Cortex of kidney (tissue), 1 donor: ENCODE measurements around the gene FAM131B.

ENCODE experiments used
- DNase-seq: peaks from one replicate; lab custom pipeline; 2025; lab: John Stamatoyannopoulos, UW

Gene FAM131B

GRCh38 chr7:143359771-143360353 lies 2.7 kb downstream of the FAM131B start:
- no peak for DNase-seq

GRCh38 chr7:143358626-143359025 lies 3.9 kb downstream of the FAM131B start:
- no peak for DNase-seq

DNA sequence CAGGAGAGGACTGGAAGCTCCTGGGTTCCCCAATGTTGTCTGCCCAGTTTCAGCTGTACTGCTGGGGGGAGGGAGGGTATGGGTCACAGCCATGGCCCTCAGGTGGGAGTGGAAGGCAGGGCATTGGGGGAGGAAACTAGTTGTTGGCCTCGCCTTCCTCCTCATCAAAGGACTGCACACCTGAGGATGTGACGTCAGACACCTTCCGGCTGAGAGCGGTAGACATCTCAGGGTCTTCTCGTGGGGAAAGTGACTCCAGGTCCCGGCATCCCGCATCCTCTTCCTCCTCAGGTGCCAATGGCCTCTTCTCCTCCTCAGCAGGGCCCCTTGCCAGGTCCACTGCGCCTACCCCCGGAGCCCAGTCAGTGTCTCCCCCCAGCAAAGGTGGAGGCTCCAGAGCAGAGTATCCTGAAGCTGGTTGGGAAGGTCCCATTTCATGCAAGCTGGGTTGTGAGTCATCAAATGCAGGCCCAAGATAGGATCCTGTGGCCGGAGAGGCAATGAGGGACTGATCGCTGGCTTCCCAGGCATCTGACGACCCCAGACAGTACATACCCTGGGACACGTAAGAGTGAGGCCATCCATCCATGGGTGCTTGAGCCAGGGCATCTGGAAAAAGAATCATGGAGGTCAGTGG lies 6.0 kb downstream of the FAM131B start:
- DNase-seq = no peak

DNA sequence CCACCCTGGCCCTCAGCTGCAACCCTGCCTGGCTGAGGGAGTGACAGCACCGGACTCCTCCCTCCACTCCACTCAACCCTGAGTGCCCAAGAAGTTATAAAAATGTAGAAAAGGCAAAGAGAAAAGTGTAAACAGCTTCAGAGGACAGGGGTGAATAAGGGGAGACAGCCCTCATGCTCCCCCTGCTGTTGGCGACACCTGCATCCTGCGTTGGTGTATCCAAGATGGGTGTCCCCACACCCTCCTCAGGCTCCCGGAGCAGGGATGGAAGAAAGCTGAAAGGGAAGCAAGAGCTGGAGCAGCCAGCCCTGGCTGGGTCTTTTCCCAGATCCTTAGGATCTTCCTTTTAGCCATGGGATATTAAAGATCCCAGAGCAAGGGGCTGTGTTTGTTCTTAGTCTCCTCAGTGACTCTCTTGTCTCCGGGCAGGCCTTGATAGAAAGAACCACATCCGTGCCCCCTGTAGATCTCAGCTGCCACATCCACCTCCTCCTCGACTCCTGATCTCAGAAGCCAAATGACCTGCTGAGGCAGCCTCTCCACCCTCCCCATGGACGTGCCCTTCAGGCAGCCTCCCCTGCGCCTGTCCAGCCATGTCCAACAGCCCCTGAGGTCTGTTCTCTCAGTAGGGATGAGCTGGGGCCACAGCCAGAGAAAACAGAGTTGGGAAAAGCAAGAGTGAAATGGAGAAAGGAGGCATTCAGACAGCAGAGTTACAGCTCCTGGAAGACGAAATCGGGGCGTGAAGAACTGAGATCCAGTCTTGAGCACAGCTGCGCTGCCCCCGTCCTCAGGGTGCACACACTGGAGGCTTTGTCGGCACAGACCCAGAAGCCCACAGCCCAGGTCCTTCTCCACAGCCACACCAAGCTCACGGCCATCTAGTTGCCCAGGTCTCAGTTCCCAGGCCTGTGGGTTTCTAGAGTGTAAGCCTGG lies 6.8 kb downstream of the FAM131B start:
- DNase-seq = no peak

DNA sequence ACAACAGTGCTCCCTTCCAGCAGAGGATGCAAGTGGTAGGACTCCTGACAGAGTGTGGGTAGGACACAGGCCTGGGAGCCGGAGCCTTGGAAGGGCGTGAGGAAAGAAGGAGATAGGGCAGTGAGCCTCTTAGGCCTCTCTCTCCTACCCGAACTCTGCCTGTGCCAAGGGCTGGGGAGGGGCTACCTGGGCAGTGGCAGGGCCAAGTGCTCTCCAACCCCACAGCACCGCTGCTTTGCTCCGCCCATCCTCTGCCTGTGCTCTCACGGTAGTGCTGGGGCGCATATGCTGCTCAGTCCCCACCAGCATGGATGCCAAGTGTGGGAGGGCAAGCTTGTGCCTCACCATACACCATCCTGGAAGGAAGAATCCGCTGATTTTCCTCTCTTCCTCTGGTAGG lies 7.5 kb downstream of the FAM131B start:
- DNase-seq = no peak

GRCh38 chr7:143354376-143354775 lies 8.1 kb downstream of the FAM131B start:
- no peak for DNase-seq

- no peak for DNase-seq
Measured at GRCh38 chr7:143352531-143353002, 9.9 kb downstream of the FAM131B start.

DNA sequence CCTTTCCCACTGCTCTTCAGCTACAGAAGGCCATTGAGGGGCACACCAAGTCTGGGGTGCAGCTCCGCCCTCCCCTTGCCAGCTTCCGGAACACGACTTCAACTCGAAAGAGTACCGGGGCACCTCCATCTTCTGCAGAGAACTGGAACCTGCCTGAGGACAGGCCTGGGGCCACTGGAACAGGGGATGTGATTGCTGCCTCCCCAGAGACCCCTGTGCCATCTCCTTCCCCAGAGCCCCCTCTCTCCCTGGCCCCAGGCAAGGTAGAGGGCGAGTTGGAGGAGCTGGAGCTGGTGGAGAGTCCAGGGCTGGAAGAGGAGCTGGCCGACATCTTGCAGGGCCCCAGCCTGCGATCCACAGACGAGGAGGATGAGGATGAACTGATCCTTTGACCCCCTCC lies 10.9 kb downstream of the FAM131B start:
- no peak for DNase-seq

DNA sequence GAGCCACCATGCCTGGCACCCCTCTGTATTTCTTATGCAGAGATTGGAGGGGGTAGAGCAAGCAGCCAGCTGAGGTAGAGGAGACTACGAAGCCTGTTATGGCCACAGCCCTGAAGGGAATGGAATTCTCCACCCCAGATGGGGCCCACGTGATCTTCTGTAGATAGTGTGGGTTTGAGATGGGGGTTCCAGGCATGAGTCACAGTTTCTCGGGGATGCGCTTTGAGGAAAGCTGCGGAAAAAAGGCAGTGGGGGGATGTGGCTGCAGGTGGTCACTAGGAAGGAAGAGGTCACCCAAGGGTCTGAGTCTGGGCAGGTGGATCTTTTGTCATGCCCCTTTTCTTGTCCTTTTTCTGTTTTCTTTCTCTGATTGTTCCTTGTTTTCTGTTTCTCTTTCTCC lies 11.5 kb downstream of the FAM131B start:
- DNase-seq = no peak

DNA sequence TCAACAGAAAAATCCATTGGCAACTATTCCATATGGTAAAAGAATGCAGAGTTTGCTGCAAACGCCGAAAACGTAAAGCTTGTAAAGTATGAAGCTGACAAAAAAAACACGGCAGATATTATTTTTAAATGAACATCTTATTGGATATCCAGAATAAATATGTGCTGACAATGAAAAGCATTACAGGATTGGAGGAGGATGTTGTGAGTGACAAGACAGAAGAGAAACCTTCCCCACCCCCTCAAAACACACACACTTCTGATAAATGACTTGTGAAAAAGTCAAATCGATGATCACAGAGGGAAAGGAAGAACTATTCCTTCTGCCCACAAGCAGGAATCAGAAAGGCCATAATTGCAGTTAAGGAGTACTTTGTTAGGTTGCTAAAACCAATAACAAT lies 14.6 kb downstream of the FAM131B start:
- no peak for DNase-seq

DNA sequence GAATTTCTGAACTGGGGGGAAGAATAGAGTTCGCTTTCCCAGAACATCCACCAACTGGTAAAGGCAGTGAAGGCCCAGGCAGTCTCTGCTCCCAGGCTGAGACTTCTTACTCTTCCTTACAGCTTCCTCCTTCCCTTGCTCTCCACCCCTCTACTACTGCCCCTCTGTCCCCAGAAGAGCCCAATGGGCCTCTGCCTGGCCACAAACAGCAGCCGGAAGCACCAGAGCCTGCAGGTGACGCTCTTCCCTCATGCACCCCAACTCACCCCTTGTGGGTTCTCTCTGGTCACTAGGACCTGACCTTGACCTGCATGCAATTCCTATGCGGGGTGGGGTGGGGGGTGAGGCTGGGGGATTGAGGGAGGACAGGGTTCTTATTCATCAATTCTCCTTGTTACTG lies 16.5 kb downstream of the FAM131B start:
- no peak for DNase-seq

- DNase-seq = no peak
Measured at GRCh38 chr7:143345428-143345900, 17.0 kb downstream of the FAM131B start.

GRCh38 chr7:143343596-143343995 lies 18.9 kb downstream of the FAM131B start:
- DNase-seq = no peak

GRCh38 chr7:143341842-143342241 lies 20.7 kb downstream of the FAM131B start:
- no peak for DNase-seq

DNA sequence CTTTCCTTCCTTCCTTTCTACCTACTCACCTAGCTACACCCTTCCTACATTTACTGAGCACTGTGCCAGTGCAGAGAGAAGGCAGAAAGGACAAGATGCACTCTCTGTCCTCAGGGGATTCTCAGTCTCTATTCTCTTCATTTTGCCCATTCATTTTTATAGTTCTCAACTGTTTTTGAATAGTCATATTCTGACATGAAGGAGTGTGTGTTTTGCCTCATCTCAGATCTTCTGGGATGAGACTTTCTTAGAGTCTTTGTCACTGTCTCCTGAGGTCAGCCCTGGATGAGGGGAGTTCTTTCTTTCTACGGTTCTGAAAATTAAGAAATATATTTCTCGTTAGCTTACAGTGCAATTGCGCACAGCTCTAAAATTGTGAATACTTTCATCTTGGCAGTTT lies 25.3 kb downstream of the FAM131B start:
- DNase-seq = no peak

GRCh38 chr7:143334244-143334643 lies 28.3 kb downstream of the FAM131B start:
- no peak for DNase-seq

DNA sequence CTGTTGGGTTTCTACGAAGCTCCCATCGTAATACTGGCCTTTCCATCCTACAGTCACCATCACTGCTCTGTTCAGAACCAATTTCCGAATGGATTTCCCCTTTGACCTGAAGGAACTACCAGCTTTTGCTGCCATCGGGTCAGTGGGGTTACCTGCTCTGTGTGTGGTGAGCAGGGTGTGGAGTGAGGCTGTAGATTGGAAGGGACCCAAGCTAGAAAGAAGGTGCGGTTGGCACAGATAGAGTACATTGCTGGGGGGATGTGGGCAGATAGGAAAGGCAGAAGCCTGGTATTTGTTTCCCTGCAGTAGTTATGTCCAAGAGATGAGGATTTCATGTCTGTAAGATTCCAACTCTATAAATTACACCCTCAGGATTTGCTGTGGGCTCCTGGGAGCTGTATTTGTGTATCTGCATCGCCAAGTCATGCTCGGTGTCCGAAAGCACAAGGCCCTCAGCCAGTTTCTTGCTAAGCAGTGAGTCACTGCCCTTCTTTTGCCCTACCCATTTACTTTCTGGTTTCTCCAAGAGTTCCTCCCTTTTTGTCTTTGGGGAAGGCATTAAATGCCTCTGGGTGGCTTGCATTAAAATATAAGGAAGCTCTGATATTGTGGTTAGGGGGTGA lies 31.2 kb downstream of the FAM131B start:
- DNase-seq = no peak

- DNase-seq = no peak
Measured at GRCh38 chr7:143329471-143330170, 32.9 kb downstream of the FAM131B start.

- DNase-seq = no peak
Measured at GRCh38 chr7:143327903-143328302, 34.6 kb downstream of the FAM131B start.

GRCh38 chr7:143325240-143325639 lies 37.3 kb downstream of the FAM131B start:
- no peak for DNase-seq

DNA sequence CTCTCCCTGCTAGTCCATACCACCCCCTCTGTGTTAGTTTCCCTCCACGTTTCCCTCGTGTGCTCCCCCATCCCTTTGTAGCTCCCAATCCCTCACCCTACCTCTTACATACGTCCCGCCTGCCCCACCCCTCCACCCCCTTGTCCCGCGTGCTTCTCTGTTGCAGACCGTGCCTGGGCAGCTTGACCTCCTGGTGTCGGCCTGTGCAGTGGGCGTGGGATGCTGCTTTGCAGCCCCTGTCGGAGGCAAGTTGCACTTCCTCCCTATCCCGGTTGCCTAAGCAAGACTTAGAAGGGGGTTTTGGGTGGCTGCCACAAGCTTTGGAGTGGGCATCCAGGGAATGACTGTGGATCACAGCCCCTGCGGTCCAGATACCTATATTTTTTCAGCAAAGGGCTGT lies 38.9 kb downstream of the FAM131B start:
- DNase-seq = no peak
